Esophagus muscularis mucosa (tissue), 4 donors: Measurements from ENCODE around the gene ADAMTS16. TPM values are rescaled to one million over a fixed set of nuclear protein-coding genes. Genes with fewer than 3 reads are reported as not detected.

Experiments
- DNase-seq: peaks from one replicate; pipeline ENCODE4 v3.0.0-alpha.2; 2017; ENCODE audit errors: extremely low spot score
- H3K27ac ChIP-seq, 4 donors: fragments of 200-600 bp; sonication (generic); replicated peaks in 1 of 4; 1 replicate in 3 of 4; 2 replicates in 1 of 4; pipeline ENCODE4 v1.5.1; 2016 to 2019; ENCODE audit warnings: mild to moderate bottlenecking in 1 of 4
- H3K27me3 ChIP-seq, 4 donors: fragments of 200-600 bp; sonication (generic); one replicate each; pipeline versions ENCODE4 v1.5.1 to v1.6.0; 2016 to 2019
- H3K36me3 ChIP-seq, 4 donors: fragments of 200-600 bp; sonication (generic); one replicate each; pipeline ENCODE4 v1.5.1; 2016 to 2019
- H3K4me1 ChIP-seq, 4 donors: fragments of 200-600 bp; sonication (generic); one replicate each; pipeline ENCODE4 v1.5.1; 2016 to 2019
- H3K4me3 ChIP-seq, 4 donors: fragments of 200-600 bp; sonication (generic); 1 replicate in 2 of 4; 2 replicates in 2 of 4; pipeline ENCODE4 v1.5.1; 2016 to 2019; ENCODE audit warnings: mild to moderate bottlenecking in 4 of 4, moderate library complexity in 1 of 4
- H3K9me3 ChIP-seq, 4 donors: fragments of 200-600 bp; sonication (generic); 1 replicate in 3 of 4; 2 replicates in 1 of 4; pipeline ENCODE4 v1.5.1; 2016 to 2019
- EP300 ChIP-seq: sonication (generic); formaldehyde crosslinking; IDR thresholded peaks from one replicate; pipeline ENCODE4 v1.6.1; 2017; ENCODE audit warnings: antibody characterized with exemption
- POLR2A ChIP-seq: fragments of 450-650 bp; IDR thresholded peaks from one replicate; pipeline ENCODE4 v1.6.1; 2017; ENCODE audit warnings: antibody characterized with exemption, moderate library complexity, mild to moderate bottlenecking, low read depth
- POLR2AphosphoS5 ChIP-seq, 2 donors: sonication (generic); formaldehyde crosslinking; IDR thresholded peaks; one replicate each; pipeline ENCODE4 v1.6.1; 2017; ENCODE audit warnings: antibody characterized with exemption in 2 of 2
- WGBS: methylation state at CpG from one replicate; pipeline ENCODE4 v1.1.5; 2018; 5-methylcytosine and 5-hydroxymethylcytosine counted together
- intact Hi-C: fragments of 100-400 bp; cut with DNase I; formaldehyde crosslinking; loops from one replicate; pipeline ENCODE4 v1.15.1; 2023
- total RNA-seq, 4 donors: library from RNA; depleted of rRNA; stranded (reverse); fragments of >200 nt; gene quantifications; one replicate each; pipeline versions ENCODE4 v1.1.0 to v1.2.1, GENCODE V29; 2016
- TF ChIP-seq, protein P1 (sequence below), 3 experiments: fragments of 200-600 bp in 2 of 3; fragments of 450-650 bp in 1 of 3; sonication (generic) in 2 of 3; IDR thresholded peaks; one replicate each; pipeline ENCODE4 v1.5.1; 2017 to 2019; ENCODE audit warnings: antibody characterized with exemption in 3 of 3, mild to moderate bottlenecking in 2 of 3, moderate library complexity in 1 of 3

ADAMTS16 gene
- total RNA-seq, 4 donors from 2014 or later = 0.42 to 1.1 (median 0.50) TPM; not detected in 1

GRCh38 chr5:5217371-5217770, 77.2 kb downstream of the ADAMTS16 start:
- H3K36me3 ChIP-seq = no peaks in the 10 kb centered on the region
- no peaks in the 10 kb centered on the region for H3K27me3 ChIP-seq
- 65% methylated on average over 1 of the region's 1 CpG for WGBS
- H3K4me3 ChIP-seq = no peak overlapping the region
- H3K27ac ChIP-seq = no peak overlapping the region
- intact Hi-C loops = no loop called here
- TF ChIP-seq EP300 (no peak), POLR2AphosphoS5 (IDR thresholded peaks at IDR 0.05) (no peak), POLR2A (no peak)
- TF ChIP-seq, protein P1, sequence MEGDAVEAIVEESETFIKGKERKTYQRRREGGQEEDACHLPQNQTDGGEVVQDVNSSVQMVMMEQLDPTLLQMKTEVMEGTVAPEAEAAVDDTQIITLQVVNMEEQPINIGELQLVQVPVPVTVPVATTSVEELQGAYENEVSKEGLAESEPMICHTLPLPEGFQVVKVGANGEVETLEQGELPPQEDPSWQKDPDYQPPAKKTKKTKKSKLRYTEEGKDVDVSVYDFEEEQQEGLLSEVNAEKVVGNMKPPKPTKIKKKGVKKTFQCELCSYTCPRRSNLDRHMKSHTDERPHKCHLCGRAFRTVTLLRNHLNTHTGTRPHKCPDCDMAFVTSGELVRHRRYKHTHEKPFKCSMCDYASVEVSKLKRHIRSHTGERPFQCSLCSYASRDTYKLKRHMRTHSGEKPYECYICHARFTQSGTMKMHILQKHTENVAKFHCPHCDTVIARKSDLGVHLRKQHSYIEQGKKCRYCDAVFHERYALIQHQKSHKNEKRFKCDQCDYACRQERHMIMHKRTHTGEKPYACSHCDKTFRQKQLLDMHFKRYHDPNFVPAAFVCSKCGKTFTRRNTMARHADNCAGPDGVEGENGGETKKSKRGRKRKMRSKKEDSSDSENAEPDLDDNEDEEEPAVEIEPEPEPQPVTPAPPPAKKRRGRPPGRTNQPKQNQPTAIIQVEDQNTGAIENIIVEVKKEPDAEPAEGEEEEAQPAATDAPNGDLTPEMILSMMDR (IDR thresholded peaks at IDR 0.05) = no peak
- H3K9me3 ChIP-seq = no peaks in the 10 kb centered on the region
- H3K4me1 ChIP-seq = no peaks in the 10 kb centered on the region
- no peak for DNase-seq

GRCh38 chr5:5218396-5218795, 78.3 kb downstream of the ADAMTS16 start:
- TF ChIP-seq, protein P1 (IDR thresholded peaks at IDR 0.05) = no peak
- TF ChIP-seq POLR2A (no peak), EP300 (no peak), POLR2AphosphoS5 (IDR thresholded peaks at IDR 0.05) (no peak)
- no peak overlapping the region for H3K4me3 ChIP-seq
- peaks cover 0 to 4% (median 0%) of the 10 kb centered on the region in 4 donors for H3K27me3 ChIP-seq
- no peaks in the 10 kb centered on the region for H3K4me1 ChIP-seq
- H3K36me3 ChIP-seq = no peaks in the 10 kb centered on the region
- no peak overlapping the region for H3K27ac ChIP-seq
- no peak for DNase-seq
- no peaks in the 10 kb centered on the region for H3K9me3 ChIP-seq
- intact Hi-C loops = no loop called here
- WGBS = 89% methylated on average over 5 of the region's 5 CpGs

GRCh38 chr5:5219541-5219940, 79.4 kb downstream of the ADAMTS16 start:
- H3K36me3 ChIP-seq = no peaks in the 10 kb centered on the region
- 94% methylated on average over 3 of the region's 3 CpGs for WGBS
- intact Hi-C loops = no loop called here
- H3K9me3 ChIP-seq = no peaks in the 10 kb centered on the region
- H3K27ac ChIP-seq = no peak overlapping the region
- no peaks in the 10 kb centered on the region for H3K4me1 ChIP-seq
- H3K4me3 ChIP-seq = no peak overlapping the region
- TF ChIP-seq POLR2AphosphoS5 (IDR thresholded peaks at IDR 0.05) = no peak
- TF ChIP-seq EP300 = no peak
- TF ChIP-seq, protein P1 (IDR thresholded peaks at IDR 0.05) = no peak
- TF ChIP-seq POLR2A = no peak
- DNase-seq = no peak
- peaks cover 0 to 4% (median 0%) of the 10 kb centered on the region in 4 donors for H3K27me3 ChIP-seq

GRCh38 chr5:5220901-5221631, 80.9 kb downstream of the ADAMTS16 start:
- 80% methylated on average over 14 of the region's 14 CpGs for WGBS
- Histone ChIP-seq H3K36me3 (no peaks in the 10 kb centered on the region), H3K9me3 (no peaks in the 10 kb centered on the region), H3K27ac (no peak overlapping the region), H3K27me3 (peaks cover 0 to 4% (median 0%) of the 10 kb centered on the region in 4 donors), H3K4me1 (no peaks in the 10 kb centered on the region), H3K4me3 (no peak overlapping the region)
- TF ChIP-seq, protein P1 (IDR thresholded peaks at IDR 0.05) = no peak
- no peak for TF ChIP-seq POLR2AphosphoS5 (IDR thresholded peaks at IDR 0.05)
- TF ChIP-seq EP300 = no peak
- no peak for TF ChIP-seq POLR2A
- intact Hi-C loops = no loop called here
- DNase-seq = no peak

DNA sequence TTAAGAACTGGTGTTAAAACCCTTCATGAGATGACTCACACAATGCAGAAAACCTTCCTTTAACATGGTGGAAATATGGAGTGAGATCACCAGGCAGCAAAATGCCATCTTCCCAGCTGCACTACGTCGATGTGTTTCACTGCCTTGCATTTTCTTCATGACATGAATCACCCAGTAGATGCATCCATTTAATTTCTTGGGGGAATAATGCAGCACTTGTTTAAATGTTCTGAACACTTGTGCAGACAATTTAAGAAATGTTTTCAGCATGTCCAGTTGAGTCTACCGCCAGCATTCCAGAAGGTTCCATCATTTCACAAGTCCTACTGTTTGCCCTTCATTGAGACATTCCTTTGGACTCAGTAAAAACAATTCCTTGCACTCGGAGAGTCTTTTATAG, 81.6 kb downstream of the ADAMTS16 start:
- peaks cover 0 to 4% (median 0%) of the 10 kb centered on the region in 4 donors for H3K27me3 ChIP-seq
- WGBS = 57% methylated on average over 4 of the region's 4 CpGs
- intact Hi-C loops = no loop called here

More for the DNA sequence above, 81.6 kb downstream of the ADAMTS16 start:
- Histone ChIP-seq H3K9me3 (no peaks in the 10 kb centered on the region), H3K4me3 (no peak overlapping the region), H3K27ac (no peak overlapping the region), H3K4me1 (no peaks in the 10 kb centered on the region), H3K36me3 (no peaks in the 10 kb centered on the region)
- DNase-seq = no peak
- TF ChIP-seq POLR2A (no peak), EP300 (no peak), POLR2AphosphoS5 (IDR thresholded peaks at IDR 0.05) (no peak)
- TF ChIP-seq, protein P1 (IDR thresholded peaks at IDR 0.05) = no peak
